ENCODE measurements around the gene DGUOK. TPM values are rescaled to one million over a fixed set of nuclear protein-coding genes. Genes with fewer than 3 reads are reported as not detected.
A peak's percentile ranks its signal among the peaks of the same experiment; 100 is the strongest.

Gene DGUOK
- total and polyA plus RNA-seq, 4 donors = 28.9 to 103 (median 73.9) TPM

DNA sequence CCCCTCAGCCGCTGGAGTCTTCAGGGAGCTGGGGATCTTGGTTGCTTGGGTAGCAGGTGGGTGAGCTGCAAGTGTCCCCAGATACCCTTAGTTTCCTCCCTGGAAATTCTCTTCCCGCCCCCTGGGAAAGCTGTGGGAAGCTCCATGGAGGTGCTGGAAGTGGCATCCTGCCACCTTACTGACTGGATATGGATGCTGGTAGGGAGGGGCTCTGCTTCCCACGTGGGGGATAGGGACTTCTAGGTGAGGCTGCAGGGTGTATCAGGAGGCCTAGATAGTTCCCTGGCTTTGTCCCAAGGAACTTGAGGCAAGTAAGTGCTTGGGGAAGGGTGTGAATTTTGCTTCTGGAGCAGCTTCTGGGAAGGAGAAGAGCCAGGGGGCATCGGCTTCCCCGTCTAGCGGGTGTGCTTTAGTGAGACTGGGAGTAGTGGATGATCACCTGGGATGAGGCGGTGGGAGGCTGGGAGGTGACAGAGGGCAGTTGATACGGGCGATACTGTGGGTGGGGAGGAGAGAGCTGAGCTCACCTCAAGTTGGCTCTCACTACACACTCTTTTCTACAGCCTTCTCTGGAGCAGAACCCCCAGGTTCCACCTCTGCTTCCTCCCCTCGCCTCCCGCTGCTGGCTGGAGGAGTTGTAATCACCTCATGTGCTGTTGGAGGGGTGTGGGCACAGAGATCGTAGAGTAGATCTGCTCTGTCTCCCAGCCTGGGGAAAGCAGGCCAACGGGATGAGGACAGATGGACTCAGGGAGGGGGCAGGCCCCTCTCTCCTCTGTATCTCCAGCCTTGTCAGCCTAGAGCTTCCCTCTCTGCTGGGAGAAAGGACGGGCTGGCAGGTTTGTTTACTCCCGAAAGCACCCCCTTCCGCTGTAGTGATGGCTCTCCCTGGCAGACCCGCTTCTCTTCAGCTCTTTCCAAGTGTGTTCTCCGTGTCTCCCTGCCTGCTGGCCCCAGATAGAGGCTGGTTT is 77.8 kb downstream of the DGUOK start:
- TF ChIP-seq, protein P1, sequence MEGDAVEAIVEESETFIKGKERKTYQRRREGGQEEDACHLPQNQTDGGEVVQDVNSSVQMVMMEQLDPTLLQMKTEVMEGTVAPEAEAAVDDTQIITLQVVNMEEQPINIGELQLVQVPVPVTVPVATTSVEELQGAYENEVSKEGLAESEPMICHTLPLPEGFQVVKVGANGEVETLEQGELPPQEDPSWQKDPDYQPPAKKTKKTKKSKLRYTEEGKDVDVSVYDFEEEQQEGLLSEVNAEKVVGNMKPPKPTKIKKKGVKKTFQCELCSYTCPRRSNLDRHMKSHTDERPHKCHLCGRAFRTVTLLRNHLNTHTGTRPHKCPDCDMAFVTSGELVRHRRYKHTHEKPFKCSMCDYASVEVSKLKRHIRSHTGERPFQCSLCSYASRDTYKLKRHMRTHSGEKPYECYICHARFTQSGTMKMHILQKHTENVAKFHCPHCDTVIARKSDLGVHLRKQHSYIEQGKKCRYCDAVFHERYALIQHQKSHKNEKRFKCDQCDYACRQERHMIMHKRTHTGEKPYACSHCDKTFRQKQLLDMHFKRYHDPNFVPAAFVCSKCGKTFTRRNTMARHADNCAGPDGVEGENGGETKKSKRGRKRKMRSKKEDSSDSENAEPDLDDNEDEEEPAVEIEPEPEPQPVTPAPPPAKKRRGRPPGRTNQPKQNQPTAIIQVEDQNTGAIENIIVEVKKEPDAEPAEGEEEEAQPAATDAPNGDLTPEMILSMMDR (IDR thresholded peaks at IDR 0.05; ENCODE audit: control extremely low read depth, extremely low read depth) = no peak

DNA sequence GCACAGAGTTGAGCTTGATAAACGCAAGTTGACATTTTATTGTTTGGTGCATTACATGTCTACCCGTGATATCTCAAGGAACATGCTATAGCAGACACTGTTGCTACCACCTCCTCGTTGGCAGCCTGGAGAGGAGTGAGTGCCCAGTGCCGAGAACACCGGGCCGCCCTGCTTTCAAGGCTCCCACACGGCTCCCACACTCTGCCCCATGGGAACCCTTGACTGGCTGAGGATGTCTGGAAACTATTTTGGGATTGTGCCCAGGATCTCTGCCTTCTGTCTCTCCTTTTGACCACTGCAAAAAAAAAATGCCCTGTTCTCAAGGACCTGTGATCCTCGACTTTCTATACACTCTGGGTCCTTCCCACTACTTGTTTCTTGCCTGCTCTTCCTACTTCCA is 79.1 kb downstream of the DGUOK start:
- H3K27me3 ChIP-seq (ENCODE audit: control insufficient read depth in 3 of 3, insufficient read depth in 3 of 3, low read length in 2 of 3) = no peaks in the 10 kb centered on the region
- no peak overlapping the region for H3K4me3 ChIP-seq
- no peak overlapping the region for H3K27ac ChIP-seq (ENCODE audit: low read depth in 1 of 2, low read length in 1 of 2)
- peaks cover 17 to 88% (median 58%) of the 10 kb centered on the region in 5 donors for H3K4me1 ChIP-seq (ENCODE audit: control insufficient read depth in 5 of 5, insufficient read depth in 5 of 5, low read length in 5 of 5)
- TF ChIP-seq, protein P1 (IDR thresholded peaks at IDR 0.05; ENCODE audit: control extremely low read depth, extremely low read depth) = no peak
- DNase-seq = no peak
- 70 to 87% methylated on average over 8 of the region's 8 CpGs for WGBS, 2 donors
- peaks cover 0 to 6% (median 1%) of the 10 kb centered on the region in 4 donors for H3K36me3 ChIP-seq (ENCODE audit: control insufficient read depth in 4 of 4, insufficient read depth in 4 of 4, low read length in 4 of 4)
- no peaks in the 10 kb centered on the region for H3K9me3 ChIP-seq (ENCODE audit: control insufficient read depth in 4 of 4, insufficient read depth in 3 of 4, low read length in 3 of 4)
- no peak for ATAC-seq (ENCODE audit: insufficient read depth, low FRiP score)
- H3K9ac ChIP-seq (ENCODE audit: insufficient read depth in 1 of 2, low read length in 2 of 2) = no peak overlapping the region

More for the DNA sequence above, 77.8 kb downstream of the DGUOK start:
- DNase-seq (no peak), ATAC-seq (ENCODE audit: insufficient read depth, low FRiP score) (no peak)
- no peak overlapping the region for H3K27ac ChIP-seq (ENCODE audit: low read depth in 1 of 2, low read length in 1 of 2)
- no peaks in the 10 kb centered on the region for H3K27me3 ChIP-seq (ENCODE audit: control insufficient read depth in 3 of 3, insufficient read depth in 3 of 3, low read length in 2 of 3)
- peak overlapping the region in 1 of 2 donors; percentile 8 for H3K9ac ChIP-seq (ENCODE audit: insufficient read depth in 1 of 2, low read length in 2 of 2)
- H3K4me1 ChIP-seq (ENCODE audit: control insufficient read depth in 5 of 5, insufficient read depth in 5 of 5, low read length in 5 of 5) = peaks cover 7 to 88% (median 60%) of the 10 kb centered on the region in 5 donors
- H3K36me3 ChIP-seq (ENCODE audit: control insufficient read depth in 4 of 4, insufficient read depth in 4 of 4, low read length in 4 of 4) = peaks cover 0 to 4% (median 1%) of the 10 kb centered on the region in 4 donors
- no peaks in the 10 kb centered on the region for H3K9me3 ChIP-seq (ENCODE audit: control insufficient read depth in 4 of 4, insufficient read depth in 3 of 4, low read length in 3 of 4)
- H3K4me3 ChIP-seq = no peak overlapping the region
- WGBS, 2 donors = 86 to 93% methylated on average over 18 of the region's 18 CpGs

GRCh38 chr2:74006459-74006858 is 79.8 kb downstream of the DGUOK start:
- H3K9me3 ChIP-seq (ENCODE audit: control insufficient read depth in 4 of 4, insufficient read depth in 3 of 4, low read length in 3 of 4) = no peaks in the 10 kb centered on the region
- 48 to 53% methylated on average over 7 of the region's 7 CpGs for WGBS, 2 donors
- H3K27ac ChIP-seq (ENCODE audit: low read depth in 1 of 2, low read length in 1 of 2) = peak overlapping the region in 1 of 2 donors; percentile 2
- ATAC-seq (ENCODE audit: insufficient read depth, low FRiP score) (no peak), DNase-seq (peak; percentile 97 to 99 (median 99))
- TF ChIP-seq, protein P1 (IDR thresholded peaks at IDR 0.05; ENCODE audit: control extremely low read depth, extremely low read depth) = no peak
- H3K4me3 ChIP-seq = no peak overlapping the region
- H3K9ac ChIP-seq (ENCODE audit: insufficient read depth in 1 of 2, low read length in 2 of 2) = peak overlapping the region in 1 of 2 donors; percentile 8
- peaks cover 0 to 6% (median 1%) of the 10 kb centered on the region in 4 donors for H3K36me3 ChIP-seq (ENCODE audit: control insufficient read depth in 4 of 4, insufficient read depth in 4 of 4, low read length in 4 of 4)
- H3K4me1 ChIP-seq (ENCODE audit: control insufficient read depth in 5 of 5, insufficient read depth in 5 of 5, low read length in 5 of 5) = peaks cover 17 to 83% (median 54%) of the 10 kb centered on the region in 5 donors
- no peaks in the 10 kb centered on the region for H3K27me3 ChIP-seq (ENCODE audit: control insufficient read depth in 3 of 3, insufficient read depth in 3 of 3, low read length in 2 of 3)
